Measurements from ENCODE around the gene H6PD. TPM values are rescaled to one million over a fixed set of nuclear protein-coding genes. Genes with fewer than 3 reads are reported as not detected.

The H6PD gene
- total and polyA plus RNA-seq, 2 donors (not counting 3 experiments of a cell fraction or from before 2014, with no cell fraction given): 24.5 to 29.0 TPM

DNA sequence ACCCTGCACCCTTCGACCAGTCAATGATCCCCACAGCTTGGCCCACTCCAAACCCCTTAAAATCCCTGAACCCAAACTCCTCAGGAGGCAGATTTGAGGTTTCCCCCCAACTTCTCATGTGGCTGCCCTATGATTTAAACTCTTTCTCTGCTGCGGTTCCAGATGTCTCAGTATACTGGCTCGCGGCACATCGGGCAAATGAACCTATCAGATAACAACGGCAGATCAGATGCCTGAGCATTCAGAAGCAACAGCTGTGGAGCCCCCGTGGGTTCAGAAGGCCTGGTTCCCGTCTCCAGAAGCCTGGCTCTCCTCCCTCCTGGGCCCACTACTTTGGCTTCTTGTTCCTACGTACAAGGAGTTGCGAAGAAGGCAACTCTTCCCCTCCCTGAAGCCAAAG lies 43.3 kb upstream of the H6PD start:
- intact Hi-C loops (cut with micrococcal nuclease): loop anchor here (10.0 kb wide), 1 partner anchor 186 kb away; no protein-coding TSS in a partner anchor
- Histone ChIP-seq H3K4me1 (ENCODE audit: control insufficient read depth, extremely low read depth, insufficient read depth, low read length) (peaks cover 3% of the 10 kb centered on the region), H3K9me1 (replicated peaks; ENCODE audit: control insufficient read depth, extremely low read depth, insufficient read depth, low read length) (no peaks in the 10 kb centered on the region), H3K79me2 (ENCODE audit: control insufficient read depth, insufficient read depth, low read length) (no peaks in the 10 kb centered on the region), H4K20me1 (replicated peaks; ENCODE audit: control insufficient read depth, extremely low read depth, insufficient read depth, low read length) (no peaks in the 10 kb centered on the region), H3K36me3 (ENCODE audit: control insufficient read depth in 2 of 2, extremely low read depth in 1 of 2, insufficient read depth in 2 of 2, low read length in 2 of 2) (no peaks in the 10 kb centered on the region), H3K9me3 (replicated peaks; ENCODE audit: control insufficient read depth, insufficient read depth, low read length) (no peaks in the 10 kb centered on the region), H3K27me3 (ENCODE audit: control insufficient read depth in 2 of 2, insufficient read depth in 2 of 2, low read length in 2 of 2) (no peaks in the 10 kb centered on the region), H2AFZ (ENCODE audit: low read depth, low read length) (no peak overlapping the region), H3K9ac (replicated peaks; ENCODE audit: extremely low read depth, insufficient read depth, low read length) (no peak overlapping the region), H3K4me3 (replicated peaks in 1 of 3; ENCODE audit: insufficient read depth in 1 of 3, low read depth in 1 of 3, low read length in 3 of 3) (no peak overlapping the region), H3K27ac (ENCODE audit: insufficient read depth, low read depth, low read length) (no peak overlapping the region), H3K4me2 (ENCODE audit: insufficient read depth, low read length) (no peak overlapping the region)
- dilution Hi-C loops (cut with MboI; ENCODE audit: extremely low pct_ligation_motif_present, low sequenced_read_pairs): no loop called here
- TF ChIP-seq FOS (IDR thresholded peaks at IDR 0.05; ENCODE audit: borderline replicate concordance, insufficient read depth, low read length) (no peak), JUN (IDR thresholded peaks at IDR 0.05; ENCODE audit: borderline replicate concordance, insufficient read depth, insufficient read length, low read depth) (no peak), MYC (IDR thresholded peaks at IDR 0.05; ENCODE audit: low read depth, low read length) (no peak), GATA2 (IDR thresholded peaks at IDR 0.05; ENCODE audit: insufficient read depth, insufficient read length, low read depth, low read length) (no peak), EZH2 (IDR thresholded peaks at IDR 0.05; ENCODE audit: borderline replicate concordance, low read depth, low read length, severe bottlenecking) (no peak), POLR2A (IDR thresholded peaks at IDR 0.05; ENCODE audit: low read depth, low read length) (no peak), POLR2AphosphoS5 (IDR thresholded peaks at IDR 0.05; ENCODE audit: insufficient read depth, low read depth, low read length) (no peak)
- TF ChIP-seq, protein P1, sequence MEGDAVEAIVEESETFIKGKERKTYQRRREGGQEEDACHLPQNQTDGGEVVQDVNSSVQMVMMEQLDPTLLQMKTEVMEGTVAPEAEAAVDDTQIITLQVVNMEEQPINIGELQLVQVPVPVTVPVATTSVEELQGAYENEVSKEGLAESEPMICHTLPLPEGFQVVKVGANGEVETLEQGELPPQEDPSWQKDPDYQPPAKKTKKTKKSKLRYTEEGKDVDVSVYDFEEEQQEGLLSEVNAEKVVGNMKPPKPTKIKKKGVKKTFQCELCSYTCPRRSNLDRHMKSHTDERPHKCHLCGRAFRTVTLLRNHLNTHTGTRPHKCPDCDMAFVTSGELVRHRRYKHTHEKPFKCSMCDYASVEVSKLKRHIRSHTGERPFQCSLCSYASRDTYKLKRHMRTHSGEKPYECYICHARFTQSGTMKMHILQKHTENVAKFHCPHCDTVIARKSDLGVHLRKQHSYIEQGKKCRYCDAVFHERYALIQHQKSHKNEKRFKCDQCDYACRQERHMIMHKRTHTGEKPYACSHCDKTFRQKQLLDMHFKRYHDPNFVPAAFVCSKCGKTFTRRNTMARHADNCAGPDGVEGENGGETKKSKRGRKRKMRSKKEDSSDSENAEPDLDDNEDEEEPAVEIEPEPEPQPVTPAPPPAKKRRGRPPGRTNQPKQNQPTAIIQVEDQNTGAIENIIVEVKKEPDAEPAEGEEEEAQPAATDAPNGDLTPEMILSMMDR (IDR thresholded peaks at IDR 0.05; ENCODE audit: extremely low read depth in 1 of 2, insufficient read depth in 1 of 2, low read depth in 1 of 2, low read length in 2 of 2): no peak
- TF ChIP-seq, protein P2, sequence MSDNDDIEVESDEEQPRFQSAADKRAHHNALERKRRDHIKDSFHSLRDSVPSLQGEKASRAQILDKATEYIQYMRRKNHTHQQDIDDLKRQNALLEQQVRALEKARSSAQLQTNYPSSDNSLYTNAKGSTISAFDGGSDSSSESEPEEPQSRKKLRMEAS (IDR thresholded peaks at IDR 0.05; ENCODE audit: insufficient read depth, insufficient read length): no peak
- ChIA-PET POLR2A (no interaction called here), CTCF (no interaction called here)
- FAIRE-seq: no peak
- no peak for DNase-seq (ENCODE audit: low read depth, low spot score)
- BruUV-seq (replicated peaks): no TSS peak
